ENCODE results near the gene OR9G4. TPM values are rescaled to one million over a fixed set of nuclear protein-coding genes. Genes with fewer than 3 reads are reported as not detected.

Gene OR9G4
- total RNA-seq, 1 experiment from 2014 or later, result not detected

DNA sequence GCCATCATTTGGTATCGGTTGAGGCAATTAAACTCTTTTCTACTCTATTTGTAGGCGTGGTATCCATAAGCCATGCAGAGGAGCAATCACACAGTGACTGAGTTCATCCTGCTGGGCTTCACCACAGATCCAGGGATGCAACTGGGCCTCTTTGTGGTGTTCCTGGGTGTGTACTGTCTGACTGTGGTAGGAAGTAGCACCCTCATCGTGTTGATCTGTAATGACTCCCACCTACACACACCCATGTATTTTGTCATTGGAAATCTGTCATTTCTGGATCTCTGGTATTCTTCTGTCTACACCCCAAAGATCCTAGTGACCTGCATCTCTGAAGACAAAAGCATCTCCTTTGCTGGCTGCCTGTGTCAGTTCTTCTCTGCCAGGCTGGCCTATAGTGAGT, 8.4 kb downstream of the OR9G4 start:
- H3K36me3 ChIP-seq (ENCODE audit: control insufficient read depth, insufficient read depth, low read length), result no peaks in the 10 kb centered on the region
- H3K4me1 ChIP-seq (ENCODE audit: control insufficient read depth, insufficient read depth, low read length), result no peaks in the 10 kb centered on the region
- in situ Hi-C loops (cut with HindIII; ENCODE audit: low pct_unique_long_range_greater_than_20kb, low sequenced_read_pairs), result no loop called here
- no peaks in the 10 kb centered on the region for H3K27me3 ChIP-seq (ENCODE audit: control insufficient read depth, insufficient read depth, low read length)
- no TSS peak for BruUV-seq (replicated peaks)
- no peak overlapping the region for H3K4me3 ChIP-seq (ENCODE audit: low read depth in 2 of 2, low read length in 2 of 2)
- ATAC-seq (no peak), DNase-seq (ENCODE audit: low read depth, low spot score) (no peak)
- ChIA-PET CTCF (no interaction called here), POLR2A (no interaction called here)
- TF ChIP-seq, protein P1, sequence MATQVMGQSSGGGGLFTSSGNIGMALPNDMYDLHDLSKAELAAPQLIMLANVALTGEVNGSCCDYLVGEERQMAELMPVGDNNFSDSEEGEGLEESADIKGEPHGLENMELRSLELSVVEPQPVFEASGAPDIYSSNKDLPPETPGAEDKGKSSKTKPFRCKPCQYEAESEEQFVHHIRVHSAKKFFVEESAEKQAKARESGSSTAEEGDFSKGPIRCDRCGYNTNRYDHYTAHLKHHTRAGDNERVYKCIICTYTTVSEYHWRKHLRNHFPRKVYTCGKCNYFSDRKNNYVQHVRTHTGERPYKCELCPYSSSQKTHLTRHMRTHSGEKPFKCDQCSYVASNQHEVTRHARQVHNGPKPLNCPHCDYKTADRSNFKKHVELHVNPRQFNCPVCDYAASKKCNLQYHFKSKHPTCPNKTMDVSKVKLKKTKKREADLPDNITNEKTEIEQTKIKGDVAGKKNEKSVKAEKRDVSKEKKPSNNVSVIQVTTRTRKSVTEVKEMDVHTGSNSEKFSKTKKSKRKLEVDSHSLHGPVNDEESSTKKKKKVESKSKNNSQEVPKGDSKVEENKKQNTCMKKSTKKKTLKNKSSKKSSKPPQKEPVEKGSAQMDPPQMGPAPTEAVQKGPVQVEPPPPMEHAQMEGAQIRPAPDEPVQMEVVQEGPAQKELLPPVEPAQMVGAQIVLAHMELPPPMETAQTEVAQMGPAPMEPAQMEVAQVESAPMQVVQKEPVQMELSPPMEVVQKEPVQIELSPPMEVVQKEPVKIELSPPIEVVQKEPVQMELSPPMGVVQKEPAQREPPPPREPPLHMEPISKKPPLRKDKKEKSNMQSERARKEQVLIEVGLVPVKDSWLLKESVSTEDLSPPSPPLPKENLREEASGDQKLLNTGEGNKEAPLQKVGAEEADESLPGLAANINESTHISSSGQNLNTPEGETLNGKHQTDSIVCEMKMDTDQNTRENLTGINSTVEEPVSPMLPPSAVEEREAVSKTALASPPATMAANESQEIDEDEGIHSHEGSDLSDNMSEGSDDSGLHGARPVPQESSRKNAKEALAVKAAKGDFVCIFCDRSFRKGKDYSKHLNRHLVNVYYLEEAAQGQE (IDR thresholded peaks at IDR 0.05; ENCODE audit: insufficient read depth in 1 of 2, low read depth in 2 of 2, low read length in 1 of 2), result no peak
- TF ChIP-seq, protein P2, sequence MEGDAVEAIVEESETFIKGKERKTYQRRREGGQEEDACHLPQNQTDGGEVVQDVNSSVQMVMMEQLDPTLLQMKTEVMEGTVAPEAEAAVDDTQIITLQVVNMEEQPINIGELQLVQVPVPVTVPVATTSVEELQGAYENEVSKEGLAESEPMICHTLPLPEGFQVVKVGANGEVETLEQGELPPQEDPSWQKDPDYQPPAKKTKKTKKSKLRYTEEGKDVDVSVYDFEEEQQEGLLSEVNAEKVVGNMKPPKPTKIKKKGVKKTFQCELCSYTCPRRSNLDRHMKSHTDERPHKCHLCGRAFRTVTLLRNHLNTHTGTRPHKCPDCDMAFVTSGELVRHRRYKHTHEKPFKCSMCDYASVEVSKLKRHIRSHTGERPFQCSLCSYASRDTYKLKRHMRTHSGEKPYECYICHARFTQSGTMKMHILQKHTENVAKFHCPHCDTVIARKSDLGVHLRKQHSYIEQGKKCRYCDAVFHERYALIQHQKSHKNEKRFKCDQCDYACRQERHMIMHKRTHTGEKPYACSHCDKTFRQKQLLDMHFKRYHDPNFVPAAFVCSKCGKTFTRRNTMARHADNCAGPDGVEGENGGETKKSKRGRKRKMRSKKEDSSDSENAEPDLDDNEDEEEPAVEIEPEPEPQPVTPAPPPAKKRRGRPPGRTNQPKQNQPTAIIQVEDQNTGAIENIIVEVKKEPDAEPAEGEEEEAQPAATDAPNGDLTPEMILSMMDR (IDR thresholded peaks at IDR 0.05), result no peak
- TF ChIP-seq TCF7L2 (IDR thresholded peaks at IDR 0.05; ENCODE audit: low read depth, low read length) (no peak), SIN3A (IDR thresholded peaks at IDR 0.05; ENCODE audit: borderline replicate concordance, insufficient read depth, low read depth, low read length) (no peak), POLR2AphosphoS5 (IDR thresholded peaks at IDR 0.05; ENCODE audit: low read depth, low read length) (no peak)
- H3K27ac ChIP-seq (ENCODE audit: low read length), result no peak overlapping the region
- intact Hi-C loops (cut with micrococcal nuclease; ENCODE audit: unreplicated experiment), result no loop called here
- H3K9me3 ChIP-seq (ENCODE audit: control insufficient read depth, insufficient read depth, low read depth, low read length), result no peaks in the 10 kb centered on the region; the same call in 1 of the 2 replicates

DNA sequence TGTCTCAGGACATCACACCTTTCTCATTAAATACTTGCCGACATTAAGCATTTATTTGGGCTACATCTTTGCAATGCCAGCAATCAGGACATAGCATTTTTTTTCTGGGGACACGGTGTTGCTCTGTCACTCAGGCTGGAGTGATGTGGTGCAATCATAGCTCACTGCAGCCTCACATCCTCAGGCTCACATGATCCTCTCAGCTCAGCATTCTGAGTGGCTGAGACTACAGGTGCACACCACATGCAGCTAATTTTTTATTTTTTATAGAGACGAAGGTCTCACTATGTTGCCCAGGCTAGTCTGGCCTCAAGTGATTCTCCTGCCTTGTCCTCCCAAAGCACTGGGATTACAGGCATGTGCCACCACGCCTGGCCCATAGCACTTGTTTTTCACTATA, 28.0 kb downstream of the OR9G4 start:
- BruUV-seq (replicated peaks), result no TSS peak
- ATAC-seq, result no peak
- CTCF ChIA-PET, result no interaction called here

More for the DNA sequence above, 28.0 kb downstream of the OR9G4 start:
- H3K36me3 ChIP-seq (ENCODE audit: control insufficient read depth, insufficient read depth, low read length), result no peaks in the 10 kb centered on the region
- POLR2A ChIA-PET, result no interaction called here
- in situ Hi-C loops (cut with HindIII; ENCODE audit: low pct_unique_long_range_greater_than_20kb, low sequenced_read_pairs) (no loop called here), intact Hi-C loops (cut with micrococcal nuclease; ENCODE audit: unreplicated experiment) (no loop called here)
- H3K4me1 ChIP-seq (ENCODE audit: control insufficient read depth, insufficient read depth, low read length), result no peaks in the 10 kb centered on the region
- DNase-seq (ENCODE audit: low read depth, low spot score), result no peak
- no peak overlapping the region for H3K4me3 ChIP-seq (ENCODE audit: low read depth in 2 of 2, low read length in 2 of 2)
- no peaks in the 10 kb centered on the region for H3K9me3 ChIP-seq (ENCODE audit: control insufficient read depth, insufficient read depth, low read depth, low read length)
- no peak overlapping the region for H3K27ac ChIP-seq (ENCODE audit: low read length)
- no peaks in the 10 kb centered on the region for H3K27me3 ChIP-seq (ENCODE audit: control insufficient read depth, insufficient read depth, low read length)
- TF ChIP-seq, protein P2 (IDR thresholded peaks at IDR 0.05), result no peak
- no peak for TF ChIP-seq SIN3A (IDR thresholded peaks at IDR 0.05; ENCODE audit: borderline replicate concordance, insufficient read depth, low read depth, low read length)
- no peak for TF ChIP-seq POLR2AphosphoS5 (IDR thresholded peaks at IDR 0.05; ENCODE audit: low read depth, low read length)
- TF ChIP-seq TCF7L2 (IDR thresholded peaks at IDR 0.05; ENCODE audit: low read depth, low read length), result no peak
- TF ChIP-seq, protein P1 (IDR thresholded peaks at IDR 0.05; ENCODE audit: insufficient read depth in 1 of 2, low read depth in 2 of 2, low read length in 1 of 2), result no peak
